ENCODE results near the gene C17orf75.
"Not testable (repeated sequence)": the region's sequence is repeated elsewhere in the genome, so short reads cannot be mapped to it uniquely, and the experiment has no call there.

The C17orf75 gene

GRCh38 chr17:32341857-32342602 is at the start of gene C17orf75:
Gene C17orf75, minus strand, starts transcription at chr17:32342173. Its CDS starts 34 bp downstream, at chr17:32342139.
- peak; percentile 72 to 78 for DNase-seq

- DNase-seq: no peak
Measured at GRCh38 chr17:32388613-32389459, 46.9 kb upstream of the C17orf75 start.

GRCh38 chr17:32388128-32388527 is 46.2 kb upstream of the C17orf75 start:
- not testable (repeated sequence) for DNase-seq

GRCh38 chr17:32386844-32387243 is 44.9 kb upstream of the C17orf75 start:
- no peak for DNase-seq

GRCh38 chr17:32385971-32386370 is 44.0 kb upstream of the C17orf75 start:
- DNase-seq: no peak

- DNase-seq: no peak
Measured at GRCh38 chr17:32385121-32385520, 43.1 kb upstream of the C17orf75 start.

GRCh38 chr17:32383926-32384434 is 42.0 kb upstream of the C17orf75 start:
- DNase-seq: no peak

- no peak for DNase-seq
Measured at GRCh38 chr17:32382526-32383223, 40.7 kb upstream of the C17orf75 start.

- DNase-seq: no peak
Measured at GRCh38 chr17:32370426-32370825, 28.5 kb upstream of the C17orf75 start.

GRCh38 chr17:32361270-32361669 is 19.3 kb upstream of the C17orf75 start:
- no peak for DNase-seq

GRCh38 chr17:32357615-32358014 is 15.6 kb upstream of the C17orf75 start:
- no peak for DNase-seq

- DNase-seq: no peak
Measured at GRCh38 chr17:32356750-32357149, 14.8 kb upstream of the C17orf75 start.

GRCh38 chr17:32356378-32356743 is 14.4 kb upstream of the C17orf75 start:
- DNase-seq: no peak

- DNase-seq: no peak
Measured at GRCh38 chr17:32355649-32356377, 13.8 kb upstream of the C17orf75 start.

- not testable (repeated sequence) for DNase-seq
Measured at GRCh38 chr17:32352734-32353133, 10.8 kb upstream of the C17orf75 start.

- peak; percentile 56 to 66 for DNase-seq
Measured at GRCh38 chr17:32350666-32351418, 8.9 kb upstream of the C17orf75 start.

- DNase-seq: peak; percentile 95 to 96
Measured at GRCh38 chr17:32349854-32350665, 8.1 kb upstream of the C17orf75 start, which contains the start of gene ZNF207. Gene ZNF207, plus strand, starts transcription at chr17:32350157. Its CDS starts 129 bp downstream, at chr17:32350286.

- DNase-seq: no peak
Measured at GRCh38 chr17:32349503-32349853, 7.5 kb upstream of the C17orf75 start.

- DNase-seq: no peak
Measured at GRCh38 chr17:32348483-32348800, 6.5 kb upstream of the C17orf75 start.

GRCh38 chr17:32345951-32346600 is 4.1 kb upstream of the C17orf75 start:
- no peak for DNase-seq
